ENCODE measurements around the gene ANO1.

Gene ANO1

DNA sequence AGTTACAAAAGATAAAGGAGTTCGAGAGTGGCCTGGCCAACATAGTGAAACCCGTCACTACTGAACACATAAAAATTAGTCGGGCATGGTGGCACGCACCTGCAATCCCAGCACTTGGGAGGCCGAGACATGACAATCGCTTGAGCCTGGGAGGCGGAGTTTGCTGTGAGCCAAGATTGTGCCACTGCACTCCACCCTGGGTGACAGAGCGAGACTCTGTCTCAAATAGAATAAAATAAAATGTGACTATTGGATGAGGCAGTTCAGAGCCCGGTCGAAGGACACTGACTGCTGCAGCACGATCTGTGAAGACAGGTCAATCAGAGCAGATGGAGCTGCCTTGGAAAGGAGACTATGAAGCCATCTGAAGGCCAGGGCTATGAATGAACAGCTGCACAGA lies 37.7 kb upstream of the ANO1 start:
- Histone ChIP-seq H4K8ac (ENCODE audit: low read length) (no peak overlapping the region), H3K4me3 (ENCODE audit: insufficient read depth in 1 of 2, low read depth in 1 of 2, low read length in 2 of 2) (no peak overlapping the region), H2AFZ (ENCODE audit: low read depth, low read length) (no peak overlapping the region), H3K27ac (ENCODE audit: low read length, poor library complexity, severe bottlenecking) (no peak overlapping the region), H3K4me1 (ENCODE audit: control insufficient read depth, insufficient read depth, low read depth, low read length) (no peaks in the 10 kb centered on the region), H4K91ac (ENCODE audit: low read length) (no peak overlapping the region), H3K4me2 (ENCODE audit: low read length, poor library complexity, severe bottlenecking) (no peak overlapping the region), H2BK15ac (ENCODE audit: low read depth, poor library complexity, severe bottlenecking) (no peak overlapping the region), H3K4ac (ENCODE audit: low read depth in 1 of 2, low read length in 2 of 2) (no peak overlapping the region), H3K36me3 (ENCODE audit: control insufficient read depth in 1 of 2, insufficient read depth in 2 of 2, low read depth in 1 of 2, low read length in 2 of 2) (no peaks in the 10 kb centered on the region), H2AK5ac (ENCODE audit: low read length, severe bottlenecking) (no peak overlapping the region), H2BK120ac (ENCODE audit: low read depth, low read length) (no peak overlapping the region), H2BK5ac (ENCODE audit: low read depth, low read length, poor library complexity, severe bottlenecking) (no peak overlapping the region), H3K9ac (ENCODE audit: low read length) (no peak overlapping the region), H3K27me3 (ENCODE audit: control insufficient read depth in 1 of 2, insufficient read depth in 1 of 2, low read length in 2 of 2) (peaks cover 9 to 20% of the 10 kb centered on the region in 2 experiments), H3K9me3 (ENCODE audit: control insufficient read depth, low read length) (peaks cover 87% of the 10 kb centered on the region), H3K23ac (ENCODE audit: low read length in 2 of 2) (no peak overlapping the region), H3K14ac (ENCODE audit: low read length in 2 of 2) (no peak overlapping the region), H3K18ac (ENCODE audit: low read depth in 1 of 2, low read length in 2 of 2) (no peak overlapping the region), H3K79me1 (replicated peaks; ENCODE audit: low read length, poor library complexity, severe bottlenecking) (no peaks in the 10 kb centered on the region), H2BK12ac (ENCODE audit: low read length in 2 of 2) (no peak overlapping the region)
- no peak for DNase-seq
- WGBS, result 94% methylated on average over 11 of the region's 11 CpGs

GRCh38 chr11:70040869-70041501 lies 37.1 kb upstream of the ANO1 start:
- Histone ChIP-seq H4K91ac (ENCODE audit: low read length) (no peak overlapping the region), H3K4me3 (ENCODE audit: insufficient read depth in 1 of 2, low read depth in 1 of 2, low read length in 2 of 2) (no peak overlapping the region), H4K8ac (ENCODE audit: low read length) (no peak overlapping the region), H3K4ac (ENCODE audit: low read depth in 1 of 2, low read length in 2 of 2) (no peak overlapping the region), H3K27me3 (ENCODE audit: control insufficient read depth in 1 of 2, insufficient read depth in 1 of 2, low read length in 2 of 2) (peaks cover 9 to 17% of the 10 kb centered on the region in 2 experiments), H2BK15ac (ENCODE audit: low read depth, poor library complexity, severe bottlenecking) (no peak overlapping the region), H2BK120ac (ENCODE audit: low read depth, low read length) (no peak overlapping the region), H3K9me3 (ENCODE audit: control insufficient read depth, low read length) (peaks cover 89% of the 10 kb centered on the region), H3K9ac (ENCODE audit: low read length) (no peak overlapping the region), H3K4me2 (ENCODE audit: low read length, poor library complexity, severe bottlenecking) (no peak overlapping the region), H2AFZ (ENCODE audit: low read depth, low read length) (no peak overlapping the region), H2BK12ac (ENCODE audit: low read length in 2 of 2) (no peak overlapping the region), H3K36me3 (ENCODE audit: control insufficient read depth in 1 of 2, insufficient read depth in 2 of 2, low read depth in 1 of 2, low read length in 2 of 2) (no peaks in the 10 kb centered on the region), H3K4me1 (ENCODE audit: control insufficient read depth, insufficient read depth, low read depth, low read length) (no peaks in the 10 kb centered on the region), H3K27ac (ENCODE audit: low read length, poor library complexity, severe bottlenecking) (no peak overlapping the region), H3K79me1 (replicated peaks; ENCODE audit: low read length, poor library complexity, severe bottlenecking) (no peaks in the 10 kb centered on the region), H2BK5ac (ENCODE audit: low read depth, low read length, poor library complexity, severe bottlenecking) (no peak overlapping the region), H2AK5ac (ENCODE audit: low read length, severe bottlenecking) (no peak overlapping the region), H3K14ac (ENCODE audit: low read length in 2 of 2) (no peak overlapping the region), H3K23ac (ENCODE audit: low read length in 2 of 2) (no peak overlapping the region), H3K18ac (ENCODE audit: low read depth in 1 of 2, low read length in 2 of 2) (no peak overlapping the region)
- no peak for DNase-seq
- 92% methylated on average over 1 of the region's 4 CpGs for WGBS

DNA sequence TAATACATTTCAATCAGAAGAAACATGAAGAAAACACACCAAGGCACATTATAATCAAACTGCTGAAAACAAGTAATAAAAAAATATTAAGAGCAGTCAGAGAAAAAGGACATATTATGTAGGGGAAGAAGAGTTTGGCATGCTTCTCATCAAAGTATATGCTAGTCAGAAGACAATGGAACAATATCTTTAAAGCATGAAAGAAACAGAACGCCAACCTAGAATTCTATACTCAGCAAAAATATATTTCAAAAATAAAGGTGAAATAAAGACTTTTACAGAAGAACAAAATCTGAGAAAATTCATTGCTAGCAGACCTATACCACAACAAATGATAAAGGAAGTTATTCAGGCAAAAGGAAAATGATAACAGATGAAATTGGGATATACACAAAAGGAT lies 34.6 kb upstream of the ANO1 start:
- H3K79me1 ChIP-seq (replicated peaks; ENCODE audit: low read length, poor library complexity, severe bottlenecking), result no peaks in the 10 kb centered on the region
- H3K23ac ChIP-seq (ENCODE audit: low read length in 2 of 2), result no peak overlapping the region
- WGBS, result no CpG with 5 or more reads among the region's 1 CpG
- H3K9me3 ChIP-seq (ENCODE audit: control insufficient read depth, low read length), result peaks cover 71% of the 10 kb centered on the region
- H2BK12ac ChIP-seq (ENCODE audit: low read length in 2 of 2), result no peak overlapping the region
- no peaks in the 10 kb centered on the region for H3K36me3 ChIP-seq (ENCODE audit: control insufficient read depth in 1 of 2, insufficient read depth in 2 of 2, low read depth in 1 of 2, low read length in 2 of 2)
- H2AK5ac ChIP-seq (ENCODE audit: low read length, severe bottlenecking), result no peak overlapping the region
- no peak for DNase-seq
- H4K91ac ChIP-seq (ENCODE audit: low read length), result no peak overlapping the region
- no peak overlapping the region for H3K14ac ChIP-seq (ENCODE audit: low read length in 2 of 2)
- no peak overlapping the region for H2BK5ac ChIP-seq (ENCODE audit: low read depth, low read length, poor library complexity, severe bottlenecking)
- no peak overlapping the region for H3K4me3 ChIP-seq (ENCODE audit: insufficient read depth in 1 of 2, low read depth in 1 of 2, low read length in 2 of 2)
- no peak overlapping the region for H3K9ac ChIP-seq (ENCODE audit: low read length)
- H3K18ac ChIP-seq (ENCODE audit: low read depth in 1 of 2, low read length in 2 of 2), result no peak overlapping the region
- H2BK120ac ChIP-seq (ENCODE audit: low read depth, low read length), result no peak overlapping the region
- peaks cover 4 to 19% of the 10 kb centered on the region in 2 experiments for H3K27me3 ChIP-seq (ENCODE audit: control insufficient read depth in 1 of 2, insufficient read depth in 1 of 2, low read length in 2 of 2)
- H3K4me2 ChIP-seq (ENCODE audit: low read length, poor library complexity, severe bottlenecking), result no peak overlapping the region
- H4K8ac ChIP-seq (ENCODE audit: low read length), result no peak overlapping the region
- no peaks in the 10 kb centered on the region for H3K4me1 ChIP-seq (ENCODE audit: control insufficient read depth, insufficient read depth, low read depth, low read length)
- H2AFZ ChIP-seq (ENCODE audit: low read depth, low read length), result no peak overlapping the region
- H3K4ac ChIP-seq (ENCODE audit: low read depth in 1 of 2, low read length in 2 of 2), result no peak overlapping the region
- H2BK15ac ChIP-seq (ENCODE audit: low read depth, poor library complexity, severe bottlenecking), result no peak overlapping the region
- H3K27ac ChIP-seq (ENCODE audit: low read length, poor library complexity, severe bottlenecking), result no peak overlapping the region

GRCh38 chr11:70046089-70046488 lies 32.0 kb upstream of the ANO1 start:
- Histone ChIP-seq H4K8ac (ENCODE audit: low read length) (no peak overlapping the region), H2BK12ac (ENCODE audit: low read length in 2 of 2) (no peak overlapping the region), H3K23ac (ENCODE audit: low read length in 2 of 2) (no peak overlapping the region), H3K36me3 (ENCODE audit: control insufficient read depth in 1 of 2, insufficient read depth in 2 of 2, low read depth in 1 of 2, low read length in 2 of 2) (no peaks in the 10 kb centered on the region), H3K4me2 (ENCODE audit: low read length, poor library complexity, severe bottlenecking) (no peak overlapping the region), H3K4me1 (ENCODE audit: control insufficient read depth, insufficient read depth, low read depth, low read length) (no peaks in the 10 kb centered on the region), H4K91ac (ENCODE audit: low read length) (no peak overlapping the region), H3K4ac (ENCODE audit: low read depth in 1 of 2, low read length in 2 of 2) (no peak overlapping the region), H2BK120ac (ENCODE audit: low read depth, low read length) (no peak overlapping the region), H3K4me3 (ENCODE audit: insufficient read depth in 1 of 2, low read depth in 1 of 2, low read length in 2 of 2) (no peak overlapping the region), H3K14ac (ENCODE audit: low read length in 2 of 2) (no peak overlapping the region), H3K27me3 (ENCODE audit: control insufficient read depth in 1 of 2, insufficient read depth in 1 of 2, low read length in 2 of 2) (peaks cover 15 to 34% of the 10 kb centered on the region in 2 experiments), H2AK5ac (ENCODE audit: low read length, severe bottlenecking) (no peak overlapping the region), H2BK15ac (ENCODE audit: low read depth, poor library complexity, severe bottlenecking) (no peak overlapping the region), H3K27ac (ENCODE audit: low read length, poor library complexity, severe bottlenecking) (no peak overlapping the region), H2AFZ (ENCODE audit: low read depth, low read length) (no peak overlapping the region), H3K18ac (ENCODE audit: low read depth in 1 of 2, low read length in 2 of 2) (no peak overlapping the region), H3K9ac (ENCODE audit: low read length) (no peak overlapping the region), H3K9me3 (ENCODE audit: control insufficient read depth, low read length) (peaks cover 46% of the 10 kb centered on the region), H3K79me1 (replicated peaks; ENCODE audit: low read length, poor library complexity, severe bottlenecking) (no peaks in the 10 kb centered on the region), H2BK5ac (ENCODE audit: low read depth, low read length, poor library complexity, severe bottlenecking) (no peak overlapping the region)
- 79% methylated on average over 3 of the region's 3 CpGs for WGBS
- no peak for DNase-seq

All from mesenchymal stem cell (in vitro differentiated cells and primary cell).